RPMI8226 (cell line): ENCODE results near the gene MEX3C.

Source experiments
- DNase-seq: peaks from one replicate; pipeline ENCODE4 v3.0.0-alpha.2; 2015

The MEX3C gene

DNA sequence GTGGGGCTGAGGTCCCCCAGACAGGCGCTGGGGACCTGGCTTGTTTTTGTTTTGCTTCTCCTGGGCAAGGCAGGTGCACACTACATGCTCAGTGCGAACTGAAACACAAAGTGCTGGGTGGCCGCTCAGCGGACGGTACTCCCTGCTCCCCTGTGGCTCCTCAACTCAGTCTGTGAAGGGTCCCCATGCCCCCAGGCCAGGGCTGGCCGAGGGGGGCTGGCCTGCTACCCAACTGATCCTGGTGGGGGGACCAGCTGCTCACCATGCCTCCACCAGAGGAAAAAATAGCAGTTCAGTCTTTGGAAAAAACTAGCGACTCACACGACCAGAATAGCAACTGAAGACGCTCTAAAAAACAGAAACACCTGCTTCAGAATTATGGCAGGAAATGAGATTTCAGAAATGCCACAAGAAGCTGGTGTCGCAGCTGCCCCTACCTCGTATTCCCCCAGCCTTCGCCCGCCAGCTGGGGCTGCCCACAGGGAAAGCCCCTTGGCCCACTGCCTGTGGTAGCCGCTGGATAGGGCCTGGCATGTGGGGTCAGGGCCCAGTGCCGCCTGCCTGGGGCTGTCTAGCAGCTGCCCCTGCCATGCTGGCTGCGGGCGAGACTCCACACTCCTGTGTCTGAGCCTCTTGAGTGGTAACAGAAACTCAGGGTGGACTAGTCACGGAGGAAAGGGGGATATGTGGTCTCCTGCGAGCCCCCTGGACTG is 43.7 kb downstream of the MEX3C start:
- DNase-seq, result peak; percentile 98

DNA sequence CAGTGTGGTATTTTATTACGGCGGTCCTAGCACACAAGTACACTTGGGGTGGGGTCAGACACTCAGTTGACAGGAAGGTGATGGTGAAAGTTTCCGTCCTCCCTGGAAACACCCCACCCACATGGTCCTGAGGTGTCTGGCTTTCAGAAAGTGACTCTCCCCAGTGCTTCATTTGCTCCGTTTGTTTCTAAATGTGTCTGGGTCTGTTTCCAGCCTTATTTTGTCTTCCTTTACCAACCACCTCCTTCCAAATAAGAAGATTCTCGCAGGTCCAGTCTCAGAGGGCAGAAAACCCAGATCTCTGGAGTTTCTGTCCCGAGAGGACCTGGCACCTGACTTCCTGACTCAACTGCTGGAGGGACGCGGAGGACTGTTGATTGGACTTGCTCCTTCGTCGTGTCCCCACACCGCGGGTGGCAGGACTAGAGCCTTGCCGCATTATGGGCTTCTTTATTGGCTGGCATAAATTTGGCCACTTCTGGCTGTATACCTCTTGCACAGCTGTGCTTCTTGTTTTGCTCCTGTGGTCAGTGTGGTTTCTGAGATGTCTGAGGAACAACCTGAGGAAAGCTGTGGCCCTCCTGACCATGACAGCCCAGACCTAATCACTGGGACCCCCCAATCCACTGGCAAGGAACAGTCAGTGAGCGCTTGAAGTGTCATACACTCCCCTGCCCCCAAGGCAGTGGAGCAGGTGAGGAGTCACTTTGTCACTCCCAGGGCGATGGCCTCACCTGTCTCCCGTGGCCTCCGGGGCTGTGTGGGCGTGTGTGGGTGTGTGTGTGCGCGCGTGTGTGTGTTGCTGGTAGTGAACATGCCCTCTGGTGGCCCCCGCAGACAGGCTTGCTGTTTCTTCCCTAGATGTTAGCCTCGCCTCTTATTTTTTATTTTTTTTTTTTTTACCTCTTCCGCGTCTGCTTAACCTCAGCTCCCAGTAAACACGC is 45.6 kb downstream of the MEX3C start:
- DNase-seq, result peak; percentile 87

DNA sequence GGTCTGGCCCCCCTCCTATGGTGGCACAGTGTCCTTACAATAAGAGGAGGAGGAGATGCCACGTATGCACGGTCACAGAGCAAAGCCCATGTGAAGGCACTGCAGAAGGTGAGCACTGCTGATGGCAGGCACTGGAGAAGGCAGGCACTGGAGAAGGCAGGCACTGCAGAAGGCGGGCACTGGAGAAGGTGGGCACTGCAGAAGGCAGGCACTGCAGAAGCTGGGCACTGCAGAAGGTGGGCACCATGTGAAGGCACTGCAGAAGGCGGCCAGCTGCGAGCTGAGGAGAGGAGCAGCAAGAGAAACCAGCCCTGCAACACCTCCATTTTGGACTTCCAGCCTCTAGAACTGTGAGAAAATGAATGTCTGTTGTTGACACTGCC is 46.3 kb downstream of the MEX3C start:
- DNase-seq, result no peak

DNA sequence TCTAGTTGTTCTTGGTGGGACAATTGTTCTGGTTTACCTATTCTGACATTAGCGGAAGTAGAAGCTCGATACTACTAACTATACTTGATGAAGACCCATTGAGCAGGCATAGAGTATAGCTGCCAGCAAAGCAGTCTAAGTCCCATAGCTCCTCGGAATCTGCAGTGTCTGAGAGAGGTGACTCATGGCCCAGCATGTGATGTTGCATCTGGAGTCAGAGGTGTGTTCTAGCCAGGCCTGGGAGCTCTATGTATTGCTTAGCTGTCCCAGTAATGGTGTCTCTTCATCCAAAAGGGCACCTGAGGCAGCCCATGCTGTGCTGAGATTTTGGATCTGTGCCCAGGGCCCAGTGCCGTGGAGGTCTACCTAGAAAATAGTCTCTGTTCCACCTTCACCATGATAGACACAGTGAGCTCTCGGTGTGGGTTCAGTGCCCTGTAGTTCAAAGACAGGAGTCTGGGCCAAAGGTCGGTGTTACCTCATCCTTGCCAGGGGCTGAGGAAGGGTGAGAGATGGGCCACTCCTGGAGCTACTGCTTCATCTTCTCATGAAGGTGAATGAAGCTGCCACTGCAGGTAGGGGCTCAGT is 47.3 kb downstream of the MEX3C start:
- peak; percentile 66 for DNase-seq

DNA sequence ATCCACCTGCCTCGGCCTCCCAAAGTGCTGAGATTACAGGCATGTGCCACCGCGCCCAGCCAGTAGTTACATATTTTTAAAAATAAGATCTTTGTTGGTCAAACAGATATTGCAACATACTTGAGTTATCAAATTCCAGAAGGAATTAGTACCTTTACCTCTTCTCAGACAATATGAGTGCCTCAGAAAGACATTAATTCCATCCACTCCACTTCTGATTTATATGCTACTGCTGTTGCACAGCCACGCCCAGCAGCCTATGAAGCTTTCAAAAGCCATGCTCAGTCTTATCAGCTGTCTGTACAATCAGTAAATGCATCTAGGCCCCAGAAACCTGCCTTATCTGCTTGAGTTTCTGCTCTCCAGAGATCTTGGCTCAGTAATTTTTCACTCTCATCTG is 47.8 kb downstream of the MEX3C start:
- no peak for DNase-seq

DNA sequence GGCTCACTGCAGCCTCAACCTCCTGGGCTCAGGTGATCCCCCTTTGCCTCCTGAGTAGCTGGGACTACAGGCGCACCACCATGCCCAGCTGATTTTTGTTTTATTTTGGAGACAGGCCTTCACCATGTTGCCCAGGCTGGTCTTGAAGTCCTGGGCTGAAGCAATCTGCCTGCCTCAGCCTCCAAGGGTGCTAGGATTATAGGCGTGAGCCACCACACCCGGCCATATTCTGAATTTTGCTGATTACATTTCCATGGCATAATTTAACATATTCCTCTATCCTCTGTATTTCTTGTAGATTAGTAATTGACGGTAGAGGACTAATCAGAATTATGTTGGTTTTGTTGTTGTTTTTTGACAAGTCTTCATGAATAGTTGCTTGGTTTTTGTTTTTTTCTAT is 50.6 kb downstream of the MEX3C start:
- DNase-seq, result no peak

DNA sequence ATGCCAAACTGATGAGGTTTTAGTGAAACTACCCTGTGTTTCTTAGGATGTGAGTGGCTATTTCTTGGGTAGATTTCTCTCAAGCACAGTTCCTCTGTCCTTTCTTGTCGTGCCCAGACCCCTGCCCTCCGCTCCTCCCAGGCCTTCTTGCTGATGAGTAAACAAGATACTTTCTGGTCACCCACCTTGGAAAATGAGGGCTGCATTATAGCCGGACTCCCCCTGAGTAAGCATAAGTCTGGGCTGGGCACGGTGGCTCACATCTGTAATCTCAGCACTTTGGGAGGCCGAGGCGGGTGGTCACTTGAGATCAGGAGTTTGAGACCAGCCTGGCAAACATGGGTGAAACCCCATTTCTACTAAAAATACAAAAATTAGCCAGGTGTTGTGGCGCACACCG is 58.5 kb downstream of the MEX3C start:
- DNase-seq, result no peak

DNA sequence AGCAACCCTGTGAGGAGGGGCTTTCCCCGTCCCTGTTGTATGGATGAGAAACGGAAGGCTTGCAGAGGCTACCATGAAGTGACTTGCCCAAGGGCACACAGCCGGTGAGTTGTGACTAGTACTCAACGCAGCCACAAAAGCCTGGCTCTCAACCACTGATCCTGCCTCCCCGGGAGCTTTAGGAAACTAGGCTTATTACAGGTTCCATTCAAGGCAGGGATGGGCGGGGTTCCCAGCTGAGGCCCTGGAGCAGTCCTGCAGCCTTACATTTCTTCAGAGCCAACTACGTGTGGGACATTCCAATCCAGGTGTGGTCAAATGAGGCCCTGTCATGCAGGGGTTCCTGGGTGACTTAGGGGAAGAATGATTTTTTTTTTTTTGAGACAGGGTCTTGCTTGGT is 59.6 kb downstream of the MEX3C start:
- no peak for DNase-seq

DNA sequence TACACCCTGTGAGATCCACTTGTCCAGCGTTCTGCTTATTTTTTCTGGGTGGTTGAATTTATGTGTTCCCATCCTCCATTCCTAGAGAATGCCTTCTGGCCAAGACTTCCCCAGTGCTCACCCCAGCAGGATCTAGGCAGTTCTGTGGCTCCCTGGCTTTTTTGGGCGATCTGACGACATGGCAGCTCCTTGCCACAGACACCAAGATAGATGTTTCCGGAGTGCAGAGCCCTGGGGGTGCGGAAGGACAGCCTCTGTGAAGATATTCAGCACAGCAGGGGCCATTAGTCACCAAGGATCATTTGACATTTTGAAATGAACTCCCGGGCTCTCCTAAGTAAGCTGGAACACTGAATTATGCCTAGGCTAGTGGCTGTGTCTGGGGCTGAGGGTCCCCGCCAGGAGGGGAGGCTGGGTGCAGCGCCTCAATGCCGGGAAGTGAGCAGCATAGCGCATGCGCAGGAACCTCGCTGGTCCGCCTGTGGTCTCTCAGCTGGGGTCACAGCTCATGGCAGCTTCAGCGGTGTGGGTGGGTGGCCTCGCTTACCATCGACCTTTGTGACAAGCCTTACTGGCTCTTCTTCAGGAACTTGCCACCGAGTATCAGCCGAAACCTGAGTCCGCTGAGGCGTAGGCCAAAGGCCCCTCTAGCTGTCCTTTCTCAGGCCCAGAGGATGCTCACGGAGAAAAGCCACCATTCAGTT is 60.3 kb downstream of the MEX3C start:
- no peak for DNase-seq

DNA sequence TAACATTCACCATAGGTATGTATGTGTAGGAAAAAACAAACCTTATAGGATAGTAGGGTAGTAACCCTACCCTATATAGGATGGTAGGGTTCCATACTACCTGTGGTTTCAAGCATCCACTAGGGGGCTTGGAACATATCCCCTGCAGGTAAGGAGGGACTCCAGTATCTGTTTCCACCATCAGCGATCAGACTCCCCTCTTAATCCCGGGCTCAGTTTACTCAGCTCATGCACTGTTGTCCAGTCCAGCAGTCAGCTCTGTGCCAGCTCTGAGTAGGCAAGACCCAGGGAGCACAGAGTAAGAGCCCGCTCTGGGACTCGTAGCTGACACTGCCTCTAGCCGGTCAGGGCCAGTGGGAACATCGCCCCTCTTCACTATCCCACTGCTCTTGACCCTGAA is 61.7 kb downstream of the MEX3C start:
- DNase-seq, result peak; percentile 44

DNA sequence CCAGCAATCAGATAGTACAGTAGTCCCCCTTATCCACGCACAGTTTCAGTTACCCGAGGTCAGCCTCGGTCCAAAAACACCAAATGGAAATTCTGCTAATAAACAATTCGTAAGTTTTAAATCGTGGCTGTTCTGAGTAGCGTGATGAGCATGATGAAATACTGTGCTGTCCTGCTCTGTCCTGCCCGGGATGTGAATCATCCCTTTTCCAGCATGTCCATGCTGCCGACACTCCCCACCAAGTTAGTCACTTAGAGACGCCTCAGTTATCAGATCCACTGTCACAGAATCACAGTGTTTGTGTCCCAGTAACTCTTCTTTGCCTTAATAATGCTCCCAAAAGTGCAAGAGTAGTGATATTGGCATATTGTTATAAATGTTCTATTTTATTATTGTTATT is 62.1 kb downstream of the MEX3C start:
- no peak for DNase-seq

DNA sequence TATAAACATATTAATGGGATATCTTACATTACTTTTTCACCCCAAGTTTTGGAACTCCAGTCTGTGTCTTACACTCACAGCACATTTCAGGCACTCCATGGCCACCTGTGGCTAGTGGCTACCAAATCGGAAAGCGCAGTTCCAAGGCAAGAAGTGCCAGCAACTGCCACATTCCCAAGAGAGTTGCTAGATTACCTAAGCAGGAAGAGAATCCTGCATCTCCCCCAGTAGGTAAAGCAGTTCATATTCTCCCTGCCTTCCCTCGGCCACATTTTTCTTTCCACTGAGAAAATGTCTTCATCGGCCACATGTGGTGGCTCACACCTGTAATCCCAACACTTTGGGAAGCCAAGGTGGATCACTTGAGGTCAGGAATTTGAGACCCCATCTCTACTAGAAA is 62.8 kb downstream of the MEX3C start:
- no peak for DNase-seq

DNA sequence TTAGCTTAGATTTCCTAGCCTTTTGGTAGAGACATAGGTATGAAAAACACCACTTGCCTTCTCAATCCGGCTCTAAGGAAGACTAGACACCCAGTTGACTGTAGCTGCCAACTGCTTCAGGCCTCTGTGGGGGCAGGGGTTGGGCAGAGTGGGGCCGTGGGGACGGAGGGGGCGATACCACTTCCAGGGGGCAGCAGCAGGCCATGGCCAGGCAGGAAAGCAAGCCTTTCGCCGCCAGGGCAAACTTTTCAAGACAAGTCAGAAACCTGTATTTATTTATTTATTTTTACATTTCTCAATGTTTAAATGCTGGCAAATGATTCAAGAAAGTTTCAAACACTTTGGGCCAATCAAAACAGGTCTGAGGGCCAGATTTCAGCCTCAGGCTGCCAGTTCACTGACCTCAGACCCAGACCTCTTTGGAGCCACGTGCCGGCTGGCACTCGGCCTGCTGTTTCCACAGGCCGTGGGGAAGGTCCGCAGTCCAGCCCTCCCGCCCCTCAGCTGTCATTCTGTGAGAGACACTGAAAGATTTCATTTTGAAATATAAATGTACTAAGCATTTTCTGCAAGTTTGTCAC is 63.8 kb downstream of the MEX3C start:
- no peak for DNase-seq

DNA sequence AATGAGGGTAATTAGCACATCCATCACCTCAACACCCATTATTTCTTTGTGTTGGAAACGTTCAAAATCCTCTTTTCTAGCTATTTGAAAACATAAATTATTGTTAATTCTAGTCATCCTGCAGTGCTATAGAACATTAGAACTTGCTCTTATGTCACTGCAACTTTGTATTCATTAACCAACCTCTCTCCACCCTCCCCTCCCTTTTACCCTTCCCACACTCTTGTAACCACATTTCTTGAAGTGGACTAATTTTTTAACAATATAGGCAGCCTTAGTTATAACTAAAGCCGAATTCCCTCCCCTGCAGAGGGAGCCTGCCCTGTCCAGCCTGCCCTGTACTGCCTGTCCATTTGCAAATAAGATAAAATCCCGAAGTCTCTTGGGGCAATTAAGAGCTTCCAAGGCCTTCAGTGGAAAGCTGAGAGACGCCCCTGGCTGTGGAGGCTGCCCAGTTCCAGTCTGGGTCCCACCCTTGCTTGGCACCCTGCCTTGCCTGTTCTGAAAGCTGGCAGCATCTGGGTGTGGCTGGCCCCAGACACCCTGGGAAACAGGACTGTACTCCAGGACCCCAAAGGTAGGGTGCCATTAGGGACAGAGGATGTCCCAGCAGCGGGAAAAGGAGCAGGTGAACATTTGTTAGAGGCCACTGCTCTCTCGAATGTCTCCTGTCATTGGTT is 65.1 kb downstream of the MEX3C start:
- no peak for DNase-seq

DNA sequence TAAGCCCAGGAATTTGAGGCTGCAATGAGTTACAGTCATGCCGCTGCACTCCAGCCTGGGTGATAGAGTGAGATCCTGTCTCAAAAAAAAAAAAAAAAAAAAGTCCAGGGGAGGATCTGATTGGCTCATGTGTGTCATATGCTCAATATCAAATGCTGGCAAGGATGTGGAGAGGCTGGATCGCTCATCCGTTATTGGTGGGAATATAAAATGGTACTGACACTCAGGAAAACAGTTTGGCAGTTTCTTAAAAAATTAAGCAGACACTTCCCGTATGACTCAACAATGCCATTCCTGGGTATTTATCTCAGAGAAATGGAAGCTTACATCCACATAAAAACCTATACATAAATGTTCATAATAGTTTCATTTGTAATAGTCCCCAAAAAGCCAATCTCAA is 68.9 kb downstream of the MEX3C start:
- no peak for DNase-seq

DNA sequence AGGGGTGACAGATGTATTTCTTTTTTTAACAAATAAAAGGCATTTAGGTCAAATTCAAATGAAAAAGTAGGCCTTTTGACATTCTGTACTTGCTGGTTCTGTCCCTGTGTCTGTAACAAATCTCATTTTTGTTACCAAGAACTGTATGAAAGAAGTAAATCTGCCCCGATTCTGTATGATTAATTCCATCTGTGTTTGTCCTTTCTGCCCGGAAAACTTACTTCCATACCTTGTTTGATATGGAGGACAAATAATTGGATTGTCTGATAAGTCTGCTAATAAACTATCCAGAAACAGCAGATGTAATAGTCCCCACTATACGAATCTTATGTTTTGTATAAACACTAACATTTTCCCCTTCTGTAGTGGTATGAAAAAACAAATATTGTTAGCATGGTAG is 69.8 kb downstream of the MEX3C start:
- DNase-seq, result no peak

DNA sequence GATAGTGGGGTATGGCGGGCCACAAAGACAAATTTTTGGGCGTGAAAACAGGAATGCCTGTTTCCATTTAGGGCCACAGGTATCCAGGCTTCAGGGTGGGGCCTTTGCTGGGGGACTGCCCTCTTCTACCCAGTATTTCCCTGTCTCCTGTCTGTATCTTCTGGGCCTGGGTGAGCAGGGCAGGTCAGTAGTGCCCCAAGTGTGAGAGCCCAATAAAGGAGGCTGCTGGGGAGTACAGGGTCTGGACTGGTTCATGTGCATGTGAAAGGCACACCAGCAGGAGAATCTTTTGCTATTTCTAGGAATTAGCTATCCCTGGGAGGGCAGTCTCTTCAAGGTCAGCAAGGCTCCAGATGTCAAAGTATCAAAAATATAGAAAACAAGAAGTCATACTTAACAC is 71.5 kb downstream of the MEX3C start:
- no peak for DNase-seq
